GM13976 (cell line): ENCODE data around the gene CLEC17A.
"Not testable (repeated sequence)": the region's sequence is repeated elsewhere in the genome, so short reads cannot be mapped to it uniquely, and the experiment has no call there.

Experiments used
- DNase-seq: peaks from one replicate; pipeline ENCODE4 v3.0.0; 2012; ENCODE audit warnings: low spot score
- in situ Hi-C: fragments of 300-500 bp; cut with MboI; formaldehyde crosslinking; loops from one replicate; pipeline ENCODE4 v1.12.0; 2022; ENCODE audit warnings: low sequenced_read_pairs, mixed read lengths, inconsistent platforms; ENCODE audit not compliant: unreplicated experiment
- TF ChIP-seq, protein P1 (sequence below): IDR thresholded peaks from 2 replicates; pipeline ENCODE4 v1.5.1; 2012; ENCODE audit warnings: borderline replicate concordance, mild to moderate bottlenecking; ENCODE audit not compliant: insufficient read depth; ENCODE audit errors: extremely low read depth, missing control alignments, control extremely low read depth

The CLEC17A gene

DNA sequence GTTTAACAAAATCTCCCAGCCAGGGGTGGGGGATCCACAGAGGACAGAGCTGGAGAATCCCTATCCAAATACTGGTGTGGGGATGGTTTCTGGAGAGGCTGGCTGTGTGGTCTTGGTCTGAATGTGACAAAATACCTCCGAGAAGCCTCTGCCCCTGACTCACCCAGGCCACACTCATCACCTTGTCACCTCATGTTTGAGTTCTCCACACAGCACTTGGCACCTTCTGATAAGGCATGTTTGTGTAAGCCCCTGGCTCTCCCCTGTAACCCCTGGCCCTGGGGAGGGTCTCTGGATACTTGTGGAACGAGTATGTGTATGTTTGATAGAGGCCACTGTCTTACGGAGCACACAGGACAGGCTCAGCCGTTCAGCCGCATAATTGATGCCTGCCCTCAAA lies 38.8 kb upstream of the CLEC17A start:
- TF ChIP-seq, protein P1, sequence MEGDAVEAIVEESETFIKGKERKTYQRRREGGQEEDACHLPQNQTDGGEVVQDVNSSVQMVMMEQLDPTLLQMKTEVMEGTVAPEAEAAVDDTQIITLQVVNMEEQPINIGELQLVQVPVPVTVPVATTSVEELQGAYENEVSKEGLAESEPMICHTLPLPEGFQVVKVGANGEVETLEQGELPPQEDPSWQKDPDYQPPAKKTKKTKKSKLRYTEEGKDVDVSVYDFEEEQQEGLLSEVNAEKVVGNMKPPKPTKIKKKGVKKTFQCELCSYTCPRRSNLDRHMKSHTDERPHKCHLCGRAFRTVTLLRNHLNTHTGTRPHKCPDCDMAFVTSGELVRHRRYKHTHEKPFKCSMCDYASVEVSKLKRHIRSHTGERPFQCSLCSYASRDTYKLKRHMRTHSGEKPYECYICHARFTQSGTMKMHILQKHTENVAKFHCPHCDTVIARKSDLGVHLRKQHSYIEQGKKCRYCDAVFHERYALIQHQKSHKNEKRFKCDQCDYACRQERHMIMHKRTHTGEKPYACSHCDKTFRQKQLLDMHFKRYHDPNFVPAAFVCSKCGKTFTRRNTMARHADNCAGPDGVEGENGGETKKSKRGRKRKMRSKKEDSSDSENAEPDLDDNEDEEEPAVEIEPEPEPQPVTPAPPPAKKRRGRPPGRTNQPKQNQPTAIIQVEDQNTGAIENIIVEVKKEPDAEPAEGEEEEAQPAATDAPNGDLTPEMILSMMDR, result no peak
- DNase-seq, result peak; percentile 31
- in situ Hi-C loops, result no loop called here

GRCh38 chr19:14544977-14545715 lies 37.7 kb upstream of the CLEC17A start:
- DNase-seq, result peak; percentile 11
- in situ Hi-C loops, result no loop called here
- TF ChIP-seq, protein P1, result no peak

DNA sequence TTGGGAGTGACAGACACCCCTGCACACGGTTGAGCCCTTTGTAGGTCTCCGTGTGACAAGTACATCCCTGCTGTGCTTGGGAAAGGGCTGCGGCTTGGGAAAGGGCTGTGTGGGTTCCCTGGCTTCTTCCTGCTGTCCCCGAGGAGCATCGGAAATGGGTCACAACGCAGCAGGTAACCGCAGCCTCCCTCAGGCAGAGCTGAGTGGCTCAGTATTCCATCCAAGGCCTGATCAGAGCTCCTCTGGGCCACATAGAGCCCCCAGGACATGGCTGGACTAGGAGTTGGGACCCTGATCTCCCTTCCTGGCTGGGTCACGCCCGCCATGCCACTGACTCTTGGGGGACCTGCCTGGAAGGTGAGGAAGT lies 37.2 kb upstream of the CLEC17A start:
- peak; percentile 21 for DNase-seq
- in situ Hi-C loops, result no loop called here
- TF ChIP-seq, protein P1, result no peak

- DNase-seq, result peak; percentile 53
- TF ChIP-seq, protein P1, result no peak
- in situ Hi-C loops, result loop anchor here (25.0 kb wide), 2 partner anchors 337 to 562 kb away; partner anchors contain the start of genes OR7A17 and SYDE1
Observed at GRCh38 chr19:14550201-14550754, 32.6 kb upstream of the CLEC17A start.

DNA sequence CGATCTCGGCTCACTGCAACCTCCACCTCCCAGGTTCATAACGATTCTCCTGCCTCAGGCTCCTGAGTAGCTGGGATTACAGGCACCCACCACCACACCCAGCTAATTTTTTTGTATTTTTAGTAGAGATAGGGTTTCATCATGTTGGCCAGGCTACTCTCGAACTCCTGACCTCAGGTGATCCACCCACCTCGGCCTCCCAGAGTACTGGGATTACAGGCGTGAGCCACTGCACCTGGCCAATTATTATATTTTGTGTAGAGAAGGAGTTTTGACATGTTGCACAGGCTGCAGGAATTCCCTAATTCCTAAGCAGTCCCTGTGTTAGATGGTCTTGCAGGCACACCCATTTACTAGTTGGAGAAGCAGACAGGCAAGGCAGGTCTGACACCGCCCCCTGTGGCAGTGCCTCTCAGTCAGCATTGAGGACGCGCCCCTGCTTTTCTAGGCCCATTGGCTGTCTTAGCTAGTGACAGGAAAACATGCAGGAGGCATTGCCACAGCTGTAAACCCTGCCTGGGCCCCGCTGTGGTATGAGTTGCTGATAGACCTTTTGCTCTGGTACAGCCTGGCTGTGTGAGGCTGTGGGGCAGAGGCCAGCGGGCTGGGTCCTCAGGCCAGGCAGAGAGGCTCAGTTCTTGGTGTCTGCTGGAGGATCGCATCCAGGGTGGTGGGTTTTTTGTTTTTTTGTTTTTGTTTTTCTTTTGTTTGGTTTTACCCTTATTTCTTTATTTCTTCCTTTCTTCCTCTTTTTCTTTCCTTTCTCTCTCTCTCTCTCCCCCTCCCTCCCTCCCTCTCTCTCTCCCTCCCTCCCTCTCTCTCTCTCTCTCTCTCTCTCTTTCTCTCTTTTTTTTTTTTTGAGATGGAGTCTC lies 31.5 kb upstream of the CLEC17A start:
- TF ChIP-seq, protein P1, result peak; percentile 4
- in situ Hi-C loops, result loop anchor here (25.0 kb wide), 2 partner anchors 336 to 561 kb away; partner anchors contain the start of genes OR7A17 and SYDE1
- peak; percentile 76 for DNase-seq

GRCh38 chr19:14552006-14552360 lies 30.9 kb upstream of the CLEC17A start:
- DNase-seq, result not testable (repeated sequence)
- in situ Hi-C loops, result loop anchor here (25.0 kb wide), 2 partner anchors 335 to 560 kb away; partner anchors contain the start of genes OR7A17 and SYDE1
